ENCODE measurements around the gene TRPM7.

- TF ChIP-seq ZNF274 (IDR thresholded peaks at IDR 0.05; ENCODE audit: low read depth, low read length): no peak
- no peak for TF ChIP-seq SUZ12 (IDR thresholded peaks at IDR 0.05; ENCODE audit: extremely low read depth, insufficient read depth, insufficient read length)
Observed at GRCh38 chr15:50531163-50531562, 155.4 kb downstream of the TRPM7 start.
